Muscle of leg (tissue), 11 donors: ENCODE data around the gene ORC6. TPM values are rescaled to one million over a fixed set of nuclear protein-coding genes. Genes with fewer than 3 reads are reported as not detected.

ENCODE experiments used
- DNase-seq: peaks from one replicate; pipeline ENCODE4 v3.0.0; 2013
- H3K27ac ChIP-seq: one replicate; pipeline ENCODE4 v1.5.1; 2013; ENCODE audit warnings: mild to moderate bottlenecking, low read length, control low read depth
- H3K27me3 ChIP-seq: one replicate; pipeline ENCODE4 v1.6.1; 2013; ENCODE audit warnings: low read length; ENCODE audit not compliant: control insufficient read depth, insufficient read depth
- H3K36me3 ChIP-seq: one replicate; pipeline ENCODE4 v1.6.1; 2013; ENCODE audit warnings: low read length; ENCODE audit not compliant: control insufficient read depth, insufficient read depth
- H3K4me1 ChIP-seq: one replicate; pipeline ENCODE4 v1.6.1; 2013; ENCODE audit warnings: low read length; ENCODE audit not compliant: control insufficient read depth, insufficient read depth
- H3K4me3 ChIP-seq: one replicate; pipeline ENCODE4 v1.5.1; 2013; ENCODE audit warnings: low read length, control low read depth
- H3K9me3 ChIP-seq: replicated peaks from 2 replicates; pipeline ENCODE4 v1.6.1; 2013; ENCODE audit warnings: low read depth, low read length; ENCODE audit not compliant: control insufficient read depth
- WGBS: methylation state at CpG from one replicate; pipeline ENCODE4 v1.1.5; 2013; ENCODE audit warnings: missing lambda C conversion rate; ENCODE audit not compliant: insufficient coverage; 5-methylcytosine and 5-hydroxymethylcytosine counted together
- polyA plus RNA-seq, 8 donors: library from polyadenylated mRNA; unstranded; fragments of 120-200 nt; gene quantifications; one replicate each; pipeline versions ENCODE4 v1.2.1 to v1.2.3, GENCODE V29; 2013; ENCODE audit warnings: inconsistent platforms in 1 of 8, low replicate concordance in 1 of 8; ENCODE audit not compliant: insufficient read length in 8 of 8, insufficient read depth in 1 of 8
- total RNA-seq: library from RNA; stranded (reverse); fragments of 120-200 nt; gene quantifications from one replicate; pipeline ENCODE4 v1.2.4, GENCODE V29; 2013

ORC6 gene
- total and polyA plus RNA-seq, 9 donors: 8.0 to 14.6 (median 12.2) TPM

- Histone ChIP-seq H3K36me3 (peaks cover 2% of the 10 kb centered on the region), H3K4me3 (no peak overlapping the region), H3K27ac (no peak overlapping the region), H3K4me1 (peaks cover 3% of the 10 kb centered on the region), H3K9me3 (no peaks in the 10 kb centered on the region), H3K27me3 (no peaks in the 10 kb centered on the region)
- DNase-seq: no peak
- 91% methylated on average over 5 of the region's 5 CpGs for WGBS
Measured at GRCh38 chr16:46695937-46696336, 6.5 kb downstream of the ORC6 start.

- Histone ChIP-seq H3K36me3 (peaks cover 2% of the 10 kb centered on the region), H3K27me3 (no peaks in the 10 kb centered on the region), H3K4me1 (no peaks in the 10 kb centered on the region), H3K27ac (no peak overlapping the region), H3K9me3 (no peaks in the 10 kb centered on the region), H3K4me3 (no peak overlapping the region)
- WGBS: 40% methylated on average over 1 of the region's 3 CpGs
- DNase-seq: no peak
Measured at GRCh38 chr16:46696957-46697356, 7.5 kb downstream of the ORC6 start.

GRCh38 chr16:46700048-46700447 is 10.6 kb downstream of the ORC6 start:
- no peak overlapping the region for H3K27ac ChIP-seq
- peaks cover 2% of the 10 kb centered on the region for H3K36me3 ChIP-seq
- DNase-seq: no peak
- WGBS: no CpG with 5 or more reads among the region's 3 CpGs
- no peaks in the 10 kb centered on the region for H3K27me3 ChIP-seq
- no peak overlapping the region for H3K4me3 ChIP-seq
- H3K9me3 ChIP-seq: no peaks in the 10 kb centered on the region
- H3K4me1 ChIP-seq: no peaks in the 10 kb centered on the region

GRCh38 chr16:46701615-46702014 is 12.2 kb downstream of the ORC6 start:
- no peaks in the 10 kb centered on the region for H3K27me3 ChIP-seq
- no peaks in the 10 kb centered on the region for H3K36me3 ChIP-seq
- no peak overlapping the region for H3K4me3 ChIP-seq
- no peak overlapping the region for H3K27ac ChIP-seq
- H3K9me3 ChIP-seq: no peaks in the 10 kb centered on the region
- no peaks in the 10 kb centered on the region for H3K4me1 ChIP-seq
- no peak for DNase-seq
- WGBS: no CpG with 5 or more reads among the region's 4 CpGs

- H3K9me3 ChIP-seq: no peaks in the 10 kb centered on the region
- no peaks in the 10 kb centered on the region for H3K27me3 ChIP-seq
- no peaks in the 10 kb centered on the region for H3K36me3 ChIP-seq
- DNase-seq: no peak
- no peak overlapping the region for H3K4me3 ChIP-seq
- no peaks in the 10 kb centered on the region for H3K4me1 ChIP-seq
- H3K27ac ChIP-seq: no peak overlapping the region
- no CpG with 5 or more reads among the region's 2 CpGs for WGBS
Measured at GRCh38 chr16:46702030-46702429, 12.6 kb downstream of the ORC6 start.

- H3K36me3 ChIP-seq: no peaks in the 10 kb centered on the region
- WGBS: no CpG with 5 or more reads among the region's 1 CpG
- no peak overlapping the region for H3K27ac ChIP-seq
Measured at GRCh38 chr16:46706642-46707041, 17.2 kb downstream of the ORC6 start.

GRCh38 chr16:46709469-46710005 is 20.1 kb downstream of the ORC6 start:
- H3K36me3 ChIP-seq: no peaks in the 10 kb centered on the region
- H3K9me3 ChIP-seq: no peaks in the 10 kb centered on the region
- no peak overlapping the region for H3K4me3 ChIP-seq
- no peak for DNase-seq
- H3K4me1 ChIP-seq: no peaks in the 10 kb centered on the region
- H3K27ac ChIP-seq: no peak overlapping the region
- H3K27me3 ChIP-seq: no peaks in the 10 kb centered on the region
- WGBS: no CpG with 5 or more reads among the region's 3 CpGs

More at GRCh38 chr16:46706642-46707041, 17.2 kb downstream of the ORC6 start:
- Histone ChIP-seq H3K27me3 (no peaks in the 10 kb centered on the region), H3K9me3 (no peaks in the 10 kb centered on the region), H3K4me3 (no peak overlapping the region), H3K4me1 (no peaks in the 10 kb centered on the region)
- no peak for DNase-seq

- Histone ChIP-seq H3K4me1 (no peaks in the 10 kb centered on the region), H3K4me3 (no peak overlapping the region), H3K27ac (no peak overlapping the region), H3K9me3 (no peaks in the 10 kb centered on the region), H3K27me3 (no peaks in the 10 kb centered on the region), H3K36me3 (no peaks in the 10 kb centered on the region)
- 71% methylated on average over 6 of the region's 10 CpGs for WGBS
- DNase-seq: no peak
Measured at GRCh38 chr16:46711106-46712058, 21.9 kb downstream of the ORC6 start.

GRCh38 chr16:46712911-46713310 is 23.5 kb downstream of the ORC6 start:
- H3K27me3 ChIP-seq: no peaks in the 10 kb centered on the region
- no peak for DNase-seq
- H3K4me3 ChIP-seq: no peak overlapping the region
- H3K4me1 ChIP-seq: no peaks in the 10 kb centered on the region
- no peaks in the 10 kb centered on the region for H3K36me3 ChIP-seq
- no peak overlapping the region for H3K27ac ChIP-seq
- no peaks in the 10 kb centered on the region for H3K9me3 ChIP-seq
- no CpG with 5 or more reads among the region's 3 CpGs for WGBS

GRCh38 chr16:46713634-46714033 is 24.2 kb downstream of the ORC6 start:
- no peak for DNase-seq
- no peaks in the 10 kb centered on the region for H3K4me1 ChIP-seq
- no peak overlapping the region for H3K27ac ChIP-seq
- 51% methylated on average over 3 of the region's 3 CpGs for WGBS
- no peak overlapping the region for H3K4me3 ChIP-seq
- no peaks in the 10 kb centered on the region for H3K36me3 ChIP-seq
- H3K9me3 ChIP-seq: no peaks in the 10 kb centered on the region
- H3K27me3 ChIP-seq: no peaks in the 10 kb centered on the region
